HCT116 (cell line): ENCODE data around the gene PTGER1.

Experiments
- CTCF ChIP-seq, 3 experiments: fragments of 200-600 bp in 1 of 3; sonication (generic) in 1 of 3; IDR thresholded peaks in 2 of 3; conservative IDR thresholded peaks in 1 of 3; 2 replicates each; pipeline ENCODE4 v1.5.1; 2012 to 2017; ENCODE audit warnings: low read depth in 2 of 3, low read length in 2 of 3, antibody characterized with exemption in 1 of 3, borderline replicate concordance in 1 of 3, control low read depth in 1 of 3, mild to moderate bottlenecking in 1 of 3, mixed read lengths in 1 of 3, mixed run types in 1 of 3, moderate library complexity in 1 of 3; ENCODE audit not compliant: insufficient read depth in 1 of 3
- EGR1 ChIP-seq: IDR thresholded peaks from 2 replicates; pipeline ENCODE4 v1.6.1; 2012; ENCODE audit warnings: low read depth
- EZH2 ChIP-seq: fragments of 200-600 bp; sonication (generic); IDR thresholded peaks from 2 replicates; pipeline ENCODE4 v1.6.1; 2017; ENCODE audit warnings: antibody characterized with exemption, mixed run types
- EZH2phosphoT487 ChIP-seq: fragments of 200-600 bp; IDR thresholded peaks from 2 replicates; pipeline ENCODE4 v1.6.1; 2018; ENCODE audit warnings: antibody characterized with exemption, borderline replicate concordance
- JUND ChIP-seq: IDR thresholded peaks from 2 replicates; pipeline ENCODE4 v1.6.1; 2012
- POLR2A ChIP-seq: IDR thresholded peaks from 2 replicates; pipeline ENCODE4 v1.7.0; 2011; ENCODE audit warnings: borderline replicate concordance; ENCODE audit not compliant: insufficient read depth, insufficient read length; ENCODE audit errors: extremely low read depth
- SRF ChIP-seq: IDR thresholded peaks from 2 replicates; pipeline ENCODE4 v1.6.1; 2012; ENCODE audit warnings: low read depth
- YY1 ChIP-seq: IDR thresholded peaks from 2 replicates; pipeline ENCODE4 v1.6.1; 2011; ENCODE audit warnings: low read length, low read depth, moderate library complexity, mild to moderate bottlenecking; ENCODE audit not compliant: insufficient replicate concordance; ENCODE audit errors: extremely low read depth
- ZBTB33 ChIP-seq: IDR thresholded peaks from 2 replicates; pipeline ENCODE4 v1.6.1; 2011; ENCODE audit warnings: mild to moderate bottlenecking, low read length, moderate library complexity; ENCODE audit not compliant: insufficient replicate concordance; ENCODE audit errors: extremely low read depth

- TF ChIP-seq CTCF (IDR thresholded peaks at IDR 0.05 in 2 of 3, conservative IDR thresholded peaks at IDR 0.05 in 1 of 3; ENCODE audit: borderline replicate concordance in 1 of 3, insufficient read depth in 1 of 3, low read depth in 2 of 3, low read length in 2 of 3) (no peak), JUND (no peak), POLR2A (no peak), SRF (no peak), ZBTB33 (no peak), EZH2 (no peak), EZH2phosphoT487 (no peak), YY1 (no peak), EGR1 (no peak)
These were observed 24.3 kb downstream of the PTGER1 start for GRCh38 chr19:14450876-14451275.
